HG03469 (cell line): ENCODE results near the gene CXCL6.

Experiments
- ATAC-seq: cut with Tn5 transposase; IDR thresholded peaks from one replicate; pipeline ENCODE4 v1.9.1; 2021; ENCODE audit warnings: mild to moderate bottlenecking, moderate library complexity, moderate number of reproducible peaks; ENCODE audit not compliant: unreplicated experiment

The CXCL6 gene

GRCh38 chr4:73865431-73866096 lies 29.1 kb downstream of the CXCL6 start:
- no peak for ATAC-seq

GRCh38 chr4:73866246-73866645 lies 29.8 kb downstream of the CXCL6 start:
- no peak for ATAC-seq

- ATAC-seq = no peak
Measured at GRCh38 chr4:73867783-73868182, 31.3 kb downstream of the CXCL6 start.

- ATAC-seq = no peak
Measured at GRCh38 chr4:73868206-73869129, 32.0 kb downstream of the CXCL6 start.

GRCh38 chr4:73869130-73870055 lies 32.9 kb downstream of the CXCL6 start, which contains the start of gene CXCL1:
TSS of gene CXCL1 (plus strand) at chr4:73869393. CDS start at chr4:73869471, 78 bp downstream.
- no peak for ATAC-seq

GRCh38 chr4:73870260-73870659 lies 33.8 kb downstream of the CXCL6 start:
- no peak for ATAC-seq

- no peak for ATAC-seq
Measured at GRCh38 chr4:73870768-73871167, 34.3 kb downstream of the CXCL6 start.

GRCh38 chr4:73871511-73872310 lies 35.2 kb downstream of the CXCL6 start:
- ATAC-seq = no peak

- ATAC-seq = no peak
Measured at GRCh38 chr4:73872316-73873108, 36.0 kb downstream of the CXCL6 start.

GRCh38 chr4:73874386-73874785 lies 37.9 kb downstream of the CXCL6 start:
- no peak for ATAC-seq

- no peak for ATAC-seq
Measured at GRCh38 chr4:73875401-73875800, 38.9 kb downstream of the CXCL6 start.

- ATAC-seq = no peak
Measured at GRCh38 chr4:73883306-73883705, 46.8 kb downstream of the CXCL6 start.

GRCh38 chr4:73885574-73886267 lies 49.2 kb downstream of the CXCL6 start:
- no peak for ATAC-seq
